HepG2 (cell line): ENCODE measurements around the gene P4HTM. TPM values are rescaled to one million over a fixed set of nuclear protein-coding genes. Genes with fewer than 3 reads are reported as not detected.
A peak's percentile ranks its signal among the peaks of the same experiment; 100 is the strongest.

Source experiments
- GATAD1 ChIP-seq: IDR thresholded peaks from 2 replicates; pipeline ENCODE4 v1.6.1; 2016; ENCODE audit warnings: missing genetic modification reagents, missing compliant biosample characterization
- NRL ChIP-seq: sonication (generic); formaldehyde crosslinking; IDR thresholded peaks from 2 replicates; pipeline ENCODE4 v1.5.0; 2020; ENCODE audit warnings: missing genetic modification reagents, mild to moderate bottlenecking, moderate library complexity, borderline replicate concordance
- ZFP82 ChIP-seq: sonication (generic); formaldehyde crosslinking; IDR thresholded peaks from 2 replicates; pipeline ENCODE4 v1.5.1; 2020; ENCODE audit warnings: mild to moderate bottlenecking, missing genetic modification reagents, borderline replicate concordance
- ZHX2 ChIP-seq, 2 experiments: sonication (generic) in 1 of 2; formaldehyde crosslinking in 1 of 2; IDR thresholded peaks; 2 replicates each; pipeline versions ENCODE4 v1.6.1 to v1.9.0; 2014 to 2022; ENCODE audit warnings: antibody characterized with exemption in 1 of 2, borderline replicate concordance in 1 of 2, inconsistent platforms in 1 of 2, low read depth in 1 of 2, missing genetic modification reagents in 1 of 2
- ZNF280D ChIP-seq: sonication (generic); formaldehyde crosslinking; IDR thresholded peaks from 2 replicates; pipeline ENCODE4 v1.5.1; 2020; ENCODE audit warnings: mild to moderate bottlenecking, missing genetic modification reagents
- ZNF451 ChIP-seq: sonication (generic); formaldehyde crosslinking; IDR thresholded peaks from 2 replicates; pipeline ENCODE4 v1.5.0; 2020; ENCODE audit warnings: mild to moderate bottlenecking, missing genetic modification reagents
- ZNF598 ChIP-seq: sonication (generic); formaldehyde crosslinking; IDR thresholded peaks from 2 replicates; pipeline ENCODE4 v1.5.1; 2020; ENCODE audit warnings: mild to moderate bottlenecking, missing genetic modification reagents, borderline replicate concordance
- ZNF777 ChIP-seq: sonication (generic); formaldehyde crosslinking; IDR thresholded peaks from 2 replicates; pipeline ENCODE4 v1.4.0; 2020; ENCODE audit warnings: missing genetic modification reagents
- ZSCAN31 ChIP-seq: sonication (generic); formaldehyde crosslinking; IDR thresholded peaks from 2 replicates; pipeline ENCODE4 v1.5.0; 2020; ENCODE audit warnings: low read depth, mild to moderate bottlenecking, missing genetic modification reagents
- polyA plus RNA-seq, 8 experiments: library from polyadenylated mRNA; depleted of rRNA in 3 of 8; stranded (reverse) in 7 of 8; unstranded in 1 of 8; fragments of >200 nt; fragmentation: Illumina TruSeq in 4 of 8; extraction: Trizol in 4 of 8; gene quantifications; 2 replicates each; pipeline versions ENCODE4 v1.2.1 to v1.2.3, GENCODE V29; 2011 to 2016; ENCODE audit warnings: low read depth in 4 of 8, missing spikeins in 1 of 8, mixed read lengths in 1 of 8; ENCODE audit not compliant: insufficient read depth in 1 of 8
- total RNA-seq, 5 experiments: library from RNA; depleted of rRNA; stranded (reverse); fragments of >200 nt; fragmentation: Illumina TruSeq; extraction: Trizol; gene quantifications; 2 replicates each; pipeline ENCODE4 v1.2.3, GENCODE V29; 2016; ENCODE audit warnings: low read depth in 1 of 5
- TF ChIP-seq, protein P1 (sequence below): fragments of 450-650 bp; IDR thresholded peaks from 2 replicates; pipeline ENCODE4 v1.6.1; 2016
- TF ChIP-seq, protein P2 (sequence below): IDR thresholded peaks from 2 replicates; pipeline ENCODE4 v1.4.0; 2020; ENCODE audit warnings: mild to moderate bottlenecking, missing genetic modification reagents

P4HTM gene
- total and polyA plus RNA-seq, 2 of the 13 experiments (the other 11 are each of a cell fraction or from before 2014, with no cell fraction given) = 0.01 TPM; not detected in 1

GRCh38 chr3:49007068-49007770, 17.2 kb downstream of the P4HTM start, which contains the start of gene WDR6 (continued):
- TF ChIP-seq ZHX2 (IDR thresholded peaks at IDR 0.05; ENCODE audit: low read depth) (peak; percentile 56; the same call in 1 of the 2 replicates), ZHX2 (CRISPR knock-in tag; IDR thresholded peaks at IDR 0.05; ENCODE audit: borderline replicate concordance) (no peak; the same call in 1 of the 2 replicates), ZNF598 (CRISPR knock-in tag) (0 out of 2 replicates have a peak, but pooled peaks have one; percentile 19), ZNF451 (peak; percentile 79; the same call in 1 of the 2 replicates), ZNF280D (0 out of 2 replicates have a peak, but pooled peaks have one; percentile 57), NRL (no peak), ZSCAN31 (CRISPR knock-in tag) (peak; percentile 59; the same call in 1 of the 2 replicates), ZNF777 (peak; percentile 51; the same call in 1 of the 2 replicates), ZFP82 (no peak), GATAD1 (CRISPR knock-in tag) (peak; percentile 88; the same call in 1 of the 2 replicates)
- TF ChIP-seq, protein P1, sequence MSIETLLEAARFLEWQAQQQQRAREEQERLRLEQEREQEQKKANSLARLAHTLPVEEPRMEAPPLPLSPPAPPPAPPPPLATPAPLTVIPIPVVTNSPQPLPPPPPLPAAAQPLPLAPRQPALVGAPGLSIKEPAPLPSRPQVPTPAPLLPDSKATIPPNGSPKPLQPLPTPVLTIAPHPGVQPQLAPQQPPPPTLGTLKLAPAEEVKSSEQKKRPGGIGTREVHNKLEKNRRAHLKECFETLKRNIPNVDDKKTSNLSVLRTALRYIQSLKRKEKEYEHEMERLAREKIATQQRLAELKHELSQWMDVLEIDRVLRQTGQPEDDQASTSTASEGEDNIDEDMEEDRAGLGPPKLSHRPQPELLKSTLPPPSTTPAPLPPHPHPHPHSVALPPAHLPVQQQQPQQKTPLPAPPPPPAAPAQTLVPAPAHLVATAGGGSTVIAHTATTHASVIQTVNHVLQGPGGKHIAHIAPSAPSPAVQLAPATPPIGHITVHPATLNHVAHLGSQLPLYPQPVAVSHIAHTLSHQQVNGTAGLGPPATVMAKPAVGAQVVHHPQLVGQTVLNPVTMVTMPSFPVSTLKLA = peak; percentile 55; the same call in 1 of the 2 replicates
- TF ChIP-seq, protein P2, sequence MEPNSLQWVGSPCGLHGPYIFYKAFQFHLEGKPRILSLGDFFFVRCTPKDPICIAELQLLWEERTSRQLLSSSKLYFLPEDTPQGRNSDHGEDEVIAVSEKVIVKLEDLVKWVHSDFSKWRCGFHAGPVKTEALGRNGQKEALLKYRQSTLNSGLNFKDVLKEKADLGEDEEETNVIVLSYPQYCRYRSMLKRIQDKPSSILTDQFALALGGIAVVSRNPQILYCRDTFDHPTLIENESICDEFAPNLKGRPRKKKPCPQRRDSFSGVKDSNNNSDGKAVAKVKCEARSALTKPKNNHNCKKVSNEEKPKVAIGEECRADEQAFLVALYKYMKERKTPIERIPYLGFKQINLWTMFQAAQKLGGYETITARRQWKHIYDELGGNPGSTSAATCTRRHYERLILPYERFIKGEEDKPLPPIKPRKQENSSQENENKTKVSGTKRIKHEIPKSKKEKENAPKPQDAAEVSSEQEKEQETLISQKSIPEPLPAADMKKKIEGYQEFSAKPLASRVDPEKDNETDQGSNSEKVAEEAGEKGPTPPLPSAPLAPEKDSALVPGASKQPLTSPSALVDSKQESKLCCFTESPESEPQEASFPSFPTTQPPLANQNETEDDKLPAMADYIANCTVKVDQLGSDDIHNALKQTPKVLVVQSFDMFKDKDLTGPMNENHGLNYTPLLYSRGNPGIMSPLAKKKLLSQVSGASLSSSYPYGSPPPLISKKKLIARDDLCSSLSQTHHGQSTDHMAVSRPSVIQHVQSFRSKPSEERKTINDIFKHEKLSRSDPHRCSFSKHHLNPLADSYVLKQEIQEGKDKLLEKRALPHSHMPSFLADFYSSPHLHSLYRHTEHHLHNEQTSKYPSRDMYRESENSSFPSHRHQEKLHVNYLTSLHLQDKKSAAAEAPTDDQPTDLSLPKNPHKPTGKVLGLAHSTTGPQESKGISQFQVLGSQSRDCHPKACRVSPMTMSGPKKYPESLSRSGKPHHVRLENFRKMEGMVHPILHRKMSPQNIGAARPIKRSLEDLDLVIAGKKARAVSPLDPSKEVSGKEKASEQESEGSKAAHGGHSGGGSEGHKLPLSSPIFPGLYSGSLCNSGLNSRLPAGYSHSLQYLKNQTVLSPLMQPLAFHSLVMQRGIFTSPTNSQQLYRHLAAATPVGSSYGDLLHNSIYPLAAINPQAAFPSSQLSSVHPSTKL (CRISPR knock-in tag) = no peak
